Measurements from ENCODE around the gene CD99. TPM values are rescaled to one million over a fixed set of nuclear protein-coding genes. Genes with fewer than 3 reads are reported as not detected.

The CD99 gene
- total RNA-seq, 1 experiment from 2014 or later: 77.9 TPM

GRCh38 chrX:2717312-2717711, 26.2 kb downstream of the CD99 start:
- DNase-seq (ENCODE audit: low spot score): no peak
- Mint-ChIP-seq H3K27me3 (ENCODE audit: low read depth) (no peaks in the 10 kb centered on the region), H3K4me3 (no peak overlapping the region), H3K27ac (no peak overlapping the region), H3K4me1 (peaks cover 6% of the 10 kb centered on the region), H3K36me3 (peaks cover 18% of the 10 kb centered on the region), H3K9me3 (no peaks in the 10 kb centered on the region)
- TF ChIP-seq FOXJ3 (CRISPR knock-in tag; IDR thresholded peaks at IDR 0.05; ENCODE audit: borderline replicate concordance): no peak
- no peak for TF ChIP-seq ZNF281 (CRISPR knock-in tag; IDR thresholded peaks at IDR 0.05)
- TF ChIP-seq NFYB (CRISPR knock-in tag; conservative IDR thresholded peaks at IDR 0.05; ENCODE audit: low read depth): no peak
- TF ChIP-seq NFATC4 (CRISPR knock-in tag; IDR thresholded peaks at IDR 0.05): no peak
- no peak for TF ChIP-seq ERG (CRISPR knock-in tag; IDR thresholded peaks at IDR 0.05)
- no peak for TF ChIP-seq TCF7 (CRISPR knock-in tag; IDR thresholded peaks at IDR 0.05; ENCODE audit: low read depth)
- no peak for TF ChIP-seq SOX15 (CRISPR knock-in tag; IDR thresholded peaks at IDR 0.05)
- TF ChIP-seq HMGXB4 (CRISPR knock-in tag; IDR thresholded peaks at IDR 0.05): no peak
- no peak for TF ChIP-seq ZNF423 (CRISPR knock-in tag; IDR thresholded peaks at IDR 0.05)
- TF ChIP-seq FOXK1 (CRISPR knock-in tag; IDR thresholded peaks at IDR 0.05): no peak
- no peak for TF ChIP-seq JAZF1 (CRISPR knock-in tag; IDR thresholded peaks at IDR 0.05)
- ATAC-seq: no peak
- CTCF ChIA-PET: no interaction called here
- POLR2A ChIA-PET: no interaction called here

- ATAC-seq (no peak), DNase-seq (ENCODE audit: low spot score) (no peak)
- peaks cover 4% of the 10 kb centered on the region for H3K9me3 Mint-ChIP-seq
- no peak overlapping the region for H3K4me3 Mint-ChIP-seq
- no peaks in the 10 kb centered on the region for H3K27me3 Mint-ChIP-seq (ENCODE audit: low read depth)
- peaks cover 33% of the 10 kb centered on the region for H3K36me3 Mint-ChIP-seq
- TF ChIP-seq ZBTB43 (CRISPR knock-in tag; IDR thresholded peaks at IDR 0.05) (no peak), CREB1 (CRISPR knock-in tag; IDR thresholded peaks at IDR 0.05) (no peak), MXD4 (CRISPR knock-in tag; IDR thresholded peaks at IDR 0.05; ENCODE audit: borderline replicate concordance) (no peak), NFATC4 (CRISPR knock-in tag; IDR thresholded peaks at IDR 0.05) (no peak), ZNF219 (CRISPR knock-in tag; IDR thresholded peaks at IDR 0.05; ENCODE audit: borderline replicate concordance) (no peak), ZNF121 (CRISPR knock-in tag; IDR thresholded peaks at IDR 0.05) (no peak), NFYB (CRISPR knock-in tag; conservative IDR thresholded peaks at IDR 0.05; ENCODE audit: low read depth) (no peak), ZNF425 (CRISPR knock-in tag; conservative IDR thresholded peaks at IDR 0.05) (no peak), ATF1 (CRISPR knock-in tag; IDR thresholded peaks at IDR 0.05) (no peak), FOXP1 (CRISPR knock-in tag; IDR thresholded peaks at IDR 0.05; ENCODE audit: borderline replicate concordance) (no peak), USF1 (CRISPR knock-in tag; IDR thresholded peaks at IDR 0.05) (no peak), RORB (CRISPR knock-in tag; IDR thresholded peaks at IDR 0.05) (no peak), MAX (CRISPR knock-in tag; IDR thresholded peaks at IDR 0.05) (no peak), ELF4 (CRISPR knock-in tag; IDR thresholded peaks at IDR 0.05; ENCODE audit: low read depth) (no peak), IRF2 (CRISPR knock-in tag; IDR thresholded peaks at IDR 0.05; ENCODE audit: borderline replicate concordance, low read depth) (no peak), CDX4 (CRISPR knock-in tag; IDR thresholded peaks at IDR 0.05; ENCODE audit: borderline replicate concordance) (no peak), SP1 (CRISPR knock-in tag; conservative IDR thresholded peaks at IDR 0.05) (no peak)
- CTCF ChIA-PET: no interaction called here
- H3K4me1 Mint-ChIP-seq: peaks cover 6% of the 10 kb centered on the region
- POLR2A ChIA-PET: no interaction called here
- no peak overlapping the region for H3K27ac Mint-ChIP-seq
Measured at GRCh38 chrX:2718821-2719220, 27.7 kb downstream of the CD99 start.

Measured in WTC11 (cell line).